H9 (cell line): ENCODE measurements around the gene DOCK2. TPM values are rescaled to one million over a fixed set of nuclear protein-coding genes. Genes with fewer than 3 reads are reported as not detected.

ENCODE experiments used
- DNase-seq: peaks from one replicate; pipeline ENCODE4 v3.0.0-alpha.2; 2017
- H2AFZ ChIP-seq: one replicate; pipeline ENCODE4 v1.6.1; 2013; ENCODE audit warnings: mild to moderate bottlenecking, low read length, control low read depth, moderate library complexity
- H2AK5ac ChIP-seq: 2 replicates; pipeline ENCODE4 v1.6.1; 2013; ENCODE audit warnings: low read length, control low read depth, mixed read lengths; ENCODE audit not compliant: insufficient read length
- H2BK120ac ChIP-seq: one replicate; pipeline ENCODE4 v1.6.1; 2013; ENCODE audit warnings: low read depth, mild to moderate bottlenecking, low read length, control low read depth, inconsistent platforms; ENCODE audit not compliant: poor library complexity, severe bottlenecking
- H2BK12ac ChIP-seq: 2 replicates; pipeline ENCODE4 v1.6.1; 2013; ENCODE audit warnings: low read length, control low read depth, mixed read lengths, low read depth; ENCODE audit not compliant: insufficient read length
- H2BK15ac ChIP-seq: 2 replicates; pipeline ENCODE4 v1.6.1; 2013; ENCODE audit warnings: low read depth, low read length, control low read depth
- H2BK20ac ChIP-seq: one replicate; pipeline ENCODE4 v1.6.1; 2013; ENCODE audit warnings: low read depth, mild to moderate bottlenecking, low read length, control low read depth, inconsistent platforms; ENCODE audit not compliant: poor library complexity, severe bottlenecking
- H2BK5ac ChIP-seq: 2 replicates; pipeline ENCODE4 v1.6.1; 2013; ENCODE audit warnings: low read length, control low read depth, mixed read lengths; ENCODE audit not compliant: insufficient read length
- H3K14ac ChIP-seq: 2 replicates; pipeline ENCODE4 v1.6.1; 2013; ENCODE audit warnings: low read length, control low read depth; ENCODE audit not compliant: insufficient read depth
- H3K18ac ChIP-seq: 2 replicates; pipeline ENCODE4 v1.6.1; 2013; ENCODE audit warnings: low read depth, mild to moderate bottlenecking, mixed read lengths, low read length, control low read depth; ENCODE audit not compliant: insufficient read length
- H3K23ac ChIP-seq: 2 replicates; pipeline ENCODE4 v1.6.1; 2013; ENCODE audit warnings: low read length, control low read depth, mixed read lengths, low read depth; ENCODE audit not compliant: insufficient read length
- H3K23me2 ChIP-seq: 2 replicates; pipeline ENCODE4 v1.6.1; 2013; ENCODE audit warnings: low read depth, mild to moderate bottlenecking, mixed read lengths, low read length, control low read depth; ENCODE audit not compliant: insufficient read length, poor library complexity, severe bottlenecking
- H3K27ac ChIP-seq: 2 replicates; pipeline ENCODE4 v1.5.1; 2013; ENCODE audit warnings: low read length, control low read depth, mixed read lengths, low read depth; ENCODE audit not compliant: insufficient read length
- H3K27me3 ChIP-seq: 2 replicates; pipeline ENCODE4 v1.6.1; 2013; ENCODE audit warnings: low read length, control low read depth, inconsistent platforms; ENCODE audit not compliant: insufficient read depth
- H3K4ac ChIP-seq: 2 replicates; pipeline ENCODE4 v1.6.1; 2013; ENCODE audit warnings: low read depth, mild to moderate bottlenecking, control low read depth, inconsistent platforms, low read length, moderate library complexity
- H3K4me1 ChIP-seq: 2 replicates; pipeline ENCODE4 v1.6.1; 2013; ENCODE audit warnings: low read length, control low read depth, inconsistent platforms; ENCODE audit not compliant: insufficient read depth
- H3K4me2 ChIP-seq: 2 replicates; pipeline ENCODE4 v1.6.1; 2013; ENCODE audit warnings: low read length, control low read depth, mixed read lengths; ENCODE audit not compliant: insufficient read length, insufficient read depth
- H3K56ac ChIP-seq: 2 replicates; pipeline ENCODE4 v1.6.1; 2013; ENCODE audit warnings: low read depth, mild to moderate bottlenecking, mixed read lengths, low read length, control low read depth; ENCODE audit not compliant: insufficient read length
- H3K79me1 ChIP-seq: 2 replicates; pipeline ENCODE4 v1.6.1; 2013; ENCODE audit warnings: low read depth, mild to moderate bottlenecking, moderate library complexity, low read length, control low read depth, inconsistent platforms; ENCODE audit not compliant: insufficient read depth, poor library complexity, severe bottlenecking
- H3K79me2 ChIP-seq: 2 replicates; pipeline ENCODE4 v1.6.1; 2013; ENCODE audit warnings: low read length, control low read depth, inconsistent platforms; ENCODE audit not compliant: insufficient read depth
- H3K9ac ChIP-seq: 2 replicates; pipeline ENCODE4 v1.6.1; 2013; ENCODE audit warnings: low read length, control low read depth, mixed read lengths; ENCODE audit not compliant: insufficient read length; ENCODE audit errors: extremely low read depth
- H3K9me3 ChIP-seq: one replicate; pipeline ENCODE4 v1.6.1; 2013; ENCODE audit warnings: low read depth, low read length, inconsistent platforms; ENCODE audit not compliant: control insufficient read depth
- H3T11ph ChIP-seq: one replicate; pipeline ENCODE4 v1.6.1; 2013; ENCODE audit warnings: mild to moderate bottlenecking, low read length, control low read depth, inconsistent platforms
- H4K20me1 ChIP-seq: one replicate; pipeline ENCODE4 v1.6.1; 2013; ENCODE audit not compliant: control insufficient read depth, insufficient read length, insufficient read depth
- H4K5ac ChIP-seq: 2 replicates; pipeline ENCODE4 v1.6.1; 2013; ENCODE audit warnings: low read depth, mild to moderate bottlenecking, mixed read lengths, low read length, control low read depth; ENCODE audit not compliant: insufficient read length
- H4K8ac ChIP-seq: replicated peaks from 2 replicates; pipeline ENCODE4 v1.6.1; 2013; ENCODE audit warnings: low read length, control low read depth, mixed read lengths, low read depth; ENCODE audit not compliant: insufficient read length
- H4K91ac ChIP-seq: 2 replicates; pipeline ENCODE4 v1.6.1; 2013; ENCODE audit warnings: low read depth, mild to moderate bottlenecking, moderate library complexity, mixed read lengths, low read length, control low read depth; ENCODE audit not compliant: insufficient read length
- H3K27ac Mint-ChIP-seq, 3 experiments: 2 replicates in 2 of 3; 3 replicates in 1 of 3; pipeline ENCODE4 v1.8.0; 2020 to 2021; ENCODE audit warnings: mixed read lengths in 3 of 3, mild to moderate bottlenecking in 1 of 3, moderate library complexity in 1 of 3
- H3K27me3 Mint-ChIP-seq: 2 replicates; pipeline ENCODE4 v1.8.0; 2021; ENCODE audit warnings: low read depth, mild to moderate bottlenecking, moderate library complexity, mixed read lengths
- H3K36me3 Mint-ChIP-seq, 3 experiments: 2 replicates in 2 of 3; 3 replicates in 1 of 3; pipeline ENCODE4 v1.8.0; 2020 to 2021; ENCODE audit warnings: low read depth in 3 of 3, mixed read lengths in 3 of 3; ENCODE audit not compliant: insufficient read depth in 1 of 3
- H3K4me1 Mint-ChIP-seq, 2 experiments: 2 replicates each; pipeline ENCODE4 v1.8.0; 2020; ENCODE audit warnings: mixed read lengths in 2 of 2
- H3K4me3 Mint-ChIP-seq, 2 experiments: 2 replicates in 1 of 2; 3 replicates in 1 of 2; pipeline ENCODE4 v1.8.0; 2020 to 2021; ENCODE audit warnings: mild to moderate bottlenecking in 2 of 2, mixed read lengths in 2 of 2, moderate library complexity in 1 of 2
- H3K9me3 Mint-ChIP-seq, 2 experiments: 2 replicates in 1 of 2; 3 replicates in 1 of 2; pipeline ENCODE4 v1.8.0; 2020; ENCODE audit warnings: mild to moderate bottlenecking in 2 of 2, mixed read lengths in 2 of 2, moderate library complexity in 1 of 2
- CTCF ChIP-seq: fragments of 200-600 bp; sonication (generic); conservative IDR thresholded peaks from 3 replicates; pipeline ENCODE4 v1.8.0; 2021; ENCODE audit warnings: antibody characterized with exemption, mild to moderate bottlenecking
- WGBS: extraction: QIAGEN DNeasy Blood & Tissue Kit; methylation state at CpG from one replicate; pipeline ENCODE4 v1.1.7; 2013; ENCODE audit warnings: missing lambda C conversion rate, low lambda C conversion rate, mixed read lengths; ENCODE audit not compliant: insufficient read length; ENCODE audit errors: extremely low coverage; 5-methylcytosine and 5-hydroxymethylcytosine counted together
- total RNA-seq: library from RNA; stranded (reverse); gene quantifications from 2 replicates; pipeline ENCODE4 v1.2.1, GENCODE V29; 2021

DOCK2 gene
- total RNA-seq, 1 experiment from 2014 or later: 7.8 TPM

GRCh38 chr5:169798438-169798837, 161.4 kb downstream of the DOCK2 start:
- H3K79me2 ChIP-seq: no peaks in the 10 kb centered on the region
- H3K4me1 ChIP-seq: no peaks in the 10 kb centered on the region; the same call in 1 of the 2 replicates
- H2BK20ac ChIP-seq: no peak overlapping the region
- no peak for TF ChIP-seq CTCF
- no peaks in the 10 kb centered on the region for H3K23me2 ChIP-seq
- Mint-ChIP-seq H3K4me1 (peaks cover 13 to 17% of the 10 kb centered on the region in 2 experiments), H3K4me3 (no peak overlapping the region), H3K36me3 (no peaks in the 10 kb centered on the region), H3K9me3 (no peaks in the 10 kb centered on the region), H3K27me3 (peaks cover 4% of the 10 kb centered on the region; the same call in 1 of the 2 replicates), H3K27ac (no peak overlapping the region)
- no peaks in the 10 kb centered on the region for H3K27me3 ChIP-seq
- no peak overlapping the region for H2BK15ac ChIP-seq
- H2AFZ ChIP-seq: no peak overlapping the region
- no peaks in the 10 kb centered on the region for H3K9me3 ChIP-seq
- no peak overlapping the region for H4K5ac ChIP-seq
- H3K18ac ChIP-seq: no peak overlapping the region
- H3K23ac ChIP-seq: no peak overlapping the region
- H3K4me2 ChIP-seq: no peak overlapping the region
- H3K14ac ChIP-seq: no peak overlapping the region
- no peak overlapping the region for H2BK12ac ChIP-seq
- no peak overlapping the region for H4K91ac ChIP-seq
- H3K79me1 ChIP-seq: no peaks in the 10 kb centered on the region
- H2BK120ac ChIP-seq: no peak overlapping the region
- WGBS: no CpG with 5 or more reads among the region's 2 CpGs
- no peak for DNase-seq
- no peak overlapping the region for H3K4ac ChIP-seq
- no peak overlapping the region for H2BK5ac ChIP-seq
- no peaks in the 10 kb centered on the region for H4K20me1 ChIP-seq
- H3T11ph ChIP-seq: no peak overlapping the region
- no peak overlapping the region for H3K27ac ChIP-seq
- no peak overlapping the region for H3K9ac ChIP-seq
- H4K8ac ChIP-seq: no peak overlapping the region
- H3K56ac ChIP-seq: no peak overlapping the region
- no peak overlapping the region for H2AK5ac ChIP-seq
